ENCODE data around the gene CEMIP. TPM values are rescaled to one million over a fixed set of nuclear protein-coding genes. Genes with fewer than 3 reads are reported as not detected.
"Not testable (repeated sequence)": the region's sequence is repeated elsewhere in the genome, so short reads cannot be mapped to it uniquely, and the experiment has no call there.

Gene CEMIP
- polyA plus RNA-seq, 5 donors = 13.7 to 31.0 (median 21.2) TPM

GRCh38 chr15:80758130-80758745, 20.9 kb upstream of the CEMIP start:
- DNase-seq = no peak

- DNase-seq = no peak
Observed at GRCh38 chr15:80760960-80761359, 18.2 kb upstream of the CEMIP start.

- no peak for DNase-seq
Observed at GRCh38 chr15:80761754-80762153, 17.4 kb upstream of the CEMIP start.

GRCh38 chr15:80763235-80763634, 15.9 kb upstream of the CEMIP start:
- DNase-seq = not testable (repeated sequence)

- DNase-seq = no peak
Observed at GRCh38 chr15:80764535-80764934, 14.6 kb upstream of the CEMIP start.

GRCh38 chr15:80766275-80766674, 12.9 kb upstream of the CEMIP start:
- DNase-seq = no peak

GRCh38 chr15:80768158-80768557, 11.0 kb upstream of the CEMIP start:
- DNase-seq = no peak

- no peak for DNase-seq
Observed at GRCh38 chr15:80769153-80769828, 9.9 kb upstream of the CEMIP start.

GRCh38 chr15:80769829-80770705, 9.1 kb upstream of the CEMIP start:
- no peak for DNase-seq

GRCh38 chr15:80773122-80773551, 6.0 kb upstream of the CEMIP start:
- DNase-seq = no peak

- no peak for DNase-seq
Observed at GRCh38 chr15:80773792-80774352, 5.3 kb upstream of the CEMIP start.

- no peak for DNase-seq
Observed at GRCh38 chr15:80774486-80774885, 4.7 kb upstream of the CEMIP start.

- DNase-seq = no peak
Observed at GRCh38 chr15:80775338-80775737, 3.8 kb upstream of the CEMIP start.

- peak; percentile 60 to 65 for DNase-seq
Observed at GRCh38 chr15:80776420-80777045, 2.6 kb upstream of the CEMIP start.

GRCh38 chr15:80777137-80777536, 2.0 kb upstream of the CEMIP start:
- no peak for DNase-seq

- DNase-seq = no peak
Observed at GRCh38 chr15:80777826-80778620, 1.1 kb upstream of the CEMIP start.

- DNase-seq = no peak
Observed at GRCh38 chr15:80778621-80778963, 578 bp upstream of the CEMIP start.

- DNase-seq = no peak
Observed at GRCh38 chr15:80779658-80780415, 667 bp downstream of the CEMIP start.

GRCh38 chr15:80780416-80781221, 1.4 kb downstream of the CEMIP start:
- peak; percentile 68 to 70 for DNase-seq

Measured in right lung (tissue), 5 donors.